Lower leg skin (tissue), 3 donors: ENCODE data around the gene HDAC3.

Experiments used
- CTCF ChIP-seq, 3 donors: fragments of 450-650 bp; IDR thresholded peaks; one replicate each; pipeline ENCODE4 v1.5.1; 2016; ENCODE audit warnings: antibody characterized with exemption in 3 of 3, mild to moderate bottlenecking in 3 of 3, moderate library complexity in 2 of 3
- POLR2A ChIP-seq, 2 donors: fragments of 450-650 bp; IDR thresholded peaks; one replicate each; pipeline ENCODE4 v1.6.1; 2016 to 2017; ENCODE audit warnings: antibody characterized with exemption in 2 of 2, mild to moderate bottlenecking in 1 of 2, moderate library complexity in 1 of 2

GRCh38 chr5:141618030-141618803 lies 18.4 kb downstream of the HDAC3 start:
- no peak for TF ChIP-seq CTCF (IDR thresholded peaks at IDR 0.05)
- no peak for TF ChIP-seq POLR2A (IDR thresholded peaks at IDR 0.05)
